ENCODE measurements around the gene LSAMP. TPM values are rescaled to one million over a fixed set of nuclear protein-coding genes. Genes with fewer than 3 reads are reported as not detected.

Gene LSAMP
- total and polyA plus RNA-seq, 9 of the 15 experiments (the other 6 are each of a cell fraction or from before 2014, with no cell fraction given), result 0.09 to 0.11 TPM; not detected in 7

DNA sequence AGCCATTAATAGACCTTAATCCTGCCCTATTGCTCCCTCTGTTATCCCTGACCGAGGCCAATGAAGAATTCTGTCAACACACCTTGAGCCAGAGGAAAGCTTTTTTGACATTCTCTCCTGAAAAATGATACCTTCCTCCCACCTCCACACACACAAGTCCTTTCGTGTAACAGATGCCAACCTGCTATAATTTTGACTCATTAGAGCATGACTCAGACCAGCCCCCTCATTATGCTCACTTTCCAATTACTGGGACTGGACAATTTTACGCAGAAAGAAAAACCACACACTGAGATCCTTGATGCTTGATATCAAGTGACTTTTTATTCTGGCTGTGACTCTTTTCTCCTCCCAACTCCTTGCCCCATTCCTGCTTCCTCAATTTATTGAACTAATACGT is 50.9 kb downstream of the LSAMP start:
- TF ChIP-seq, protein P1, sequence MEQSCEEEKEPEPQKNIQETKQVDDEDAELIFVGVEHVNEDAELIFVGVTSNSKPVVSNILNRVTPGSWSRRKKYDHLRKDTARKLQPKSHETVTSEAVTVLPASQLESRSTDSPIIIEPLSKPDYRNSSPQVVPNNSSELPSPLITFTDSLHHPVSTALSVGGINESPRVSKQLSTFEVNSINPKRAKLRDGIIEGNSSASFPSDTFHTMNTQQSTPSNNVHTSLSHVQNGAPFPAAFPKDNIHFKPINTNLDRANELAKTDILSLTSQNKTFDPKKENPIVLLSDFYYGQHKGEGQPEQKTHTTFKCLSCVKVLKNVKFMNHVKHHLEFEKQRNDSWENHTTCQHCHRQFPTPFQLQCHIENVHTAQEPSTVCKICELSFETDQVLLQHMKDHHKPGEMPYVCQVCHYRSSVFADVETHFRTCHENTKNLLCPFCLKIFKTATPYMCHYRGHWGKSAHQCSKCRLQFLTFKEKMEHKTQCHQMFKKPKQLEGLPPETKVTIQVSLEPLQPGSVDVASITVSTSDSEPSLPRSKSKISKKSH (CRISPR knock-in tag; IDR thresholded peaks at IDR 0.05), result no peak
- TF ChIP-seq MED1 (CRISPR knock-in tag; IDR thresholded peaks at IDR 0.05; ENCODE audit: borderline replicate concordance) (no peak), MTA1 (IDR thresholded peaks at IDR 0.05; ENCODE audit: borderline replicate concordance) (no peak), ILK (tag; IDR thresholded peaks at IDR 0.05; ENCODE audit: borderline replicate concordance, low read depth) (no peak), MAZ (CRISPR knock-in tag; conservative IDR thresholded peaks at IDR 0.05 in 1 of 2, IDR thresholded peaks at IDR 0.05 in 1 of 2) (no peak), ZNF778 (CRISPR knock-in tag; IDR thresholded peaks at IDR 0.05) (no peak), SIN3A (IDR thresholded peaks at IDR 0.05; ENCODE audit: borderline replicate concordance in 2 of 2, control insufficient read depth in 1 of 2, low read depth in 2 of 2, low read length in 2 of 2) (no peak), ZNF263 (CRISPR knock-in tag; IDR thresholded peaks at IDR 0.05; ENCODE audit: borderline replicate concordance) (no peak), TCFL5 (CRISPR knock-in tag; conservative IDR thresholded peaks at IDR 0.05) (no peak), ZNF232 (CRISPR knock-in tag; IDR thresholded peaks at IDR 0.05) (no peak), FOXK2 (conservative IDR thresholded peaks at IDR 0.05 in 1 of 2, IDR thresholded peaks at IDR 0.05 in 1 of 2; ENCODE audit: low read depth in 2 of 2) (no peak), EGR1 (conservative IDR thresholded peaks at IDR 0.05) (no peak), COPS2 (conservative IDR thresholded peaks at IDR 0.05) (no peak), GATAD2B (IDR thresholded peaks at IDR 0.05; ENCODE audit: borderline replicate concordance) (no peak), RHOXF2B (CRISPR knock-in tag; conservative IDR thresholded peaks at IDR 0.05) (no peak)
- TF ChIP-seq, protein P2, sequence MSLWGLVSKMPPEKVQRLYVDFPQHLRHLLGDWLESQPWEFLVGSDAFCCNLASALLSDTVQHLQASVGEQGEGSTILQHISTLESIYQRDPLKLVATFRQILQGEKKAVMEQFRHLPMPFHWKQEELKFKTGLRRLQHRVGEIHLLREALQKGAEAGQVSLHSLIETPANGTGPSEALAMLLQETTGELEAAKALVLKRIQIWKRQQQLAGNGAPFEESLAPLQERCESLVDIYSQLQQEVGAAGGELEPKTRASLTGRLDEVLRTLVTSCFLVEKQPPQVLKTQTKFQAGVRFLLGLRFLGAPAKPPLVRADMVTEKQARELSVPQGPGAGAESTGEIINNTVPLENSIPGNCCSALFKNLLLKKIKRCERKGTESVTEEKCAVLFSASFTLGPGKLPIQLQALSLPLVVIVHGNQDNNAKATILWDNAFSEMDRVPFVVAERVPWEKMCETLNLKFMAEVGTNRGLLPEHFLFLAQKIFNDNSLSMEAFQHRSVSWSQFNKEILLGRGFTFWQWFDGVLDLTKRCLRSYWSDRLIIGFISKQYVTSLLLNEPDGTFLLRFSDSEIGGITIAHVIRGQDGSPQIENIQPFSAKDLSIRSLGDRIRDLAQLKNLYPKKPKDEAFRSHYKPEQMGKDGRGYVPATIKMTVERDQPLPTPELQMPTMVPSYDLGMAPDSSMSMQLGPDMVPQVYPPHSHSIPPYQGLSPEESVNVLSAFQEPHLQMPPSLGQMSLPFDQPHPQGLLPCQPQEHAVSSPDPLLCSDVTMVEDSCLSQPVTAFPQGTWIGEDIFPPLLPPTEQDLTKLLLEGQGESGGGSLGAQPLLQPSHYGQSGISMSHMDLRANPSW (CRISPR knock-in tag; IDR thresholded peaks at IDR 0.05), result no peak
- Histone ChIP-seq H3K36me3 (ENCODE audit: control insufficient read depth, insufficient read depth, low read length) (no peaks in the 10 kb centered on the region), H3K9me1 (ENCODE audit: control insufficient read depth, insufficient read depth, low read length) (no peaks in the 10 kb centered on the region), H3K9me3 (replicated peaks; ENCODE audit: control insufficient read depth, insufficient read depth, low read depth, low read length) (no peaks in the 10 kb centered on the region), H3K4me3 (no peak overlapping the region), H3K4me1 (replicated peaks in 1 of 2; ENCODE audit: control insufficient read depth in 2 of 2, insufficient read depth in 2 of 2, low read length in 2 of 2) (no peaks in the 10 kb centered on the region), H4K20me1 (replicated peaks; ENCODE audit: control insufficient read depth, insufficient read depth, low read length) (no peaks in the 10 kb centered on the region), H3K9ac (ENCODE audit: insufficient read depth in 1 of 2, low read depth in 2 of 2, low read length in 2 of 2) (no peak overlapping the region), H3K27me3 (ENCODE audit: control insufficient read depth in 2 of 2, insufficient read depth in 2 of 2, low read length in 2 of 2) (no peaks in the 10 kb centered on the region), H2AFZ (ENCODE audit: low read depth, low read length) (no peak overlapping the region), H3K79me2 (ENCODE audit: control insufficient read depth, insufficient read depth, low read length) (no peaks in the 10 kb centered on the region), H3K27ac (ENCODE audit: extremely low read depth, low read depth, low read length) (no peak overlapping the region), H3K4me2 (ENCODE audit: insufficient read depth, low read length) (no peak overlapping the region)
- 0% methylated on average over 4 of the region's 4 CpGs for WGBS (ENCODE audit: insufficient coverage, low coverage, missing lambda C conversion rate)
- ChIA-PET POLR2A (no interaction called here), CTCF (ENCODE audit: low intra/inter-chr PET ratio) (no interaction called here)
- in situ Hi-C loops (cut with MboI), result no loop called here
- intact Hi-C loops (cut with micrococcal nuclease), result no loop called here
- BruUV-seq (replicated peaks), result no TSS peak
- no peak for ATAC-seq
- no peak for DNase-seq (ENCODE audit: extremely low read depth in 1 of 4, low spot score in 3 of 4)
- FAIRE-seq, result no peak
